ENCODE results near the gene AKAP13. TPM values are rescaled to one million over a fixed set of nuclear protein-coding genes. Genes with fewer than 3 reads are reported as not detected.

AKAP13 gene
- polyA plus RNA-seq, 3 donors: 47.9 to 99.7 (median 92.6) TPM

GRCh38 chr15:85402195-85402881 lies 21.9 kb downstream of the AKAP13 start:
- no peak for TF ChIP-seq CTCF (IDR thresholded peaks at IDR 0.05)
- Histone ChIP-seq H2AFZ (ENCODE audit: insufficient read depth, low read depth, low read length, poor library complexity, severe bottlenecking) (peak overlapping the region; percentile 2), H3K9me3 (replicated peaks in 1 of 2; ENCODE audit: control insufficient read depth in 1 of 2, insufficient read depth in 1 of 2, low read length in 2 of 2) (no peaks in the 10 kb centered on the region), H3K4me1 (ENCODE audit: control insufficient read depth in 1 of 2, insufficient read depth in 2 of 2, low read length in 2 of 2) (peaks cover 24 to 32% of the 10 kb centered on the region in 2 donors), H3K27ac (ENCODE audit: low read depth in 1 of 2, low read length in 2 of 2) (peak overlapping the region in 1 of 2 donors; percentile 68), H3K4me2 (replicated peaks; ENCODE audit: extremely low read depth, low read length, poor library complexity, severe bottlenecking) (peak overlapping the region; percentile 8), H3K27me3 (ENCODE audit: control insufficient read depth in 2 of 2, insufficient read depth in 2 of 2, low read length in 2 of 2) (no peaks in the 10 kb centered on the region), H3K79me2 (ENCODE audit: insufficient read depth, low read length) (peaks cover 81% of the 10 kb centered on the region), H3K36me3 (replicated peaks in 1 of 2; ENCODE audit: control insufficient read depth in 1 of 2, insufficient read depth in 2 of 2, low read length in 2 of 2) (no peaks in the 10 kb centered on the region), H4K20me1 (ENCODE audit: insufficient read depth, low read length) (peaks cover 11% of the 10 kb centered on the region), H3K9ac (ENCODE audit: insufficient read depth, low read length, poor library complexity, severe bottlenecking) (peak overlapping the region; percentile 15), H3K4me3 (replicated peaks in 1 of 3; ENCODE audit: low read depth in 2 of 3, low read length in 3 of 3) (peak overlapping the region in 1 of 3 experiments; percentile 1)
- DNase-seq: peak in 1 of 3 donors; percentile 42
- peaks cover 0 to 3% (median 0%) of the 10 kb centered on the region in 7 donors for H3K9me3 Mint-ChIP-seq
- H3K4me1 Mint-ChIP-seq: peaks cover 41% of the 10 kb centered on the region
- intact Hi-C loops (cut with micrococcal nuclease): no loop called here
- H3K4me3 Mint-ChIP-seq: peak overlapping the region in 1 of 2 donors; percentile 27
- H3K27me3 Mint-ChIP-seq (ENCODE audit: low read depth in 3 of 3): no peaks in the 10 kb centered on the region
- no peaks in the 10 kb centered on the region for H3K36me3 Mint-ChIP-seq
- H3K27ac Mint-ChIP-seq: peak overlapping the region in 2 of 7 donors; percentile 0 to 57
- no CpG with 5 or more reads among the region's 5 CpGs for WGBS (ENCODE audit: insufficient coverage)

DNA sequence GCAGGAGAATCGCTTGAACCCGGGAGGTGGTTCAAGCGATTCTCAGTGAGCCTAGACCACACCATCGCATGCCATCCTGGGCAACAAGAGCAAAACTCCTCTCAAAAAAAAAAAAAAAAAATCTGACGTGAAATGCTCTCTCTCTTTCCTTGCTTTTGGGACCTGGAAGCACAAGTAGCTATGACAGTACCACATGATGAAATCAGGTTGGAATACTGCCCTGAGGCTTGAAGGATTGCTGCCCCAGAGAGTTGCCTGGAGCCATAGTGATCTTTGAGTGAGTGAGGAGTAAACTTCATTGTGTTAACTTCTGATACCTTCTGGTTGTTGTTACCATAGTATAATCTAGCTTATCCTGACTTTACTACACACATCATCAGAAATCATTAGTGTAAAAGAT lies 23.3 kb downstream of the AKAP13 start:
- H3K4me2 ChIP-seq (replicated peaks; ENCODE audit: extremely low read depth, low read length, poor library complexity, severe bottlenecking): no peak overlapping the region
- H3K36me3 Mint-ChIP-seq: no peaks in the 10 kb centered on the region
- peak overlapping the region in 5 of 7 donors; percentile 9 to 61 (median 42) for H3K27ac Mint-ChIP-seq
- no peak for DNase-seq
- intact Hi-C loops (cut with micrococcal nuclease): no loop called here
- no peaks in the 10 kb centered on the region for H3K36me3 ChIP-seq (replicated peaks in 1 of 2; ENCODE audit: control insufficient read depth in 1 of 2, insufficient read depth in 2 of 2, low read length in 2 of 2)
- H3K79me2 ChIP-seq (ENCODE audit: insufficient read depth, low read length): peaks cover 75% of the 10 kb centered on the region
- H3K27ac ChIP-seq (ENCODE audit: low read depth in 1 of 2, low read length in 2 of 2): peak overlapping the region in 1 of 2 donors; percentile 37
- H3K9me3 Mint-ChIP-seq: peaks cover 0 to 3% (median 0%) of the 10 kb centered on the region in 7 donors
- H3K27me3 ChIP-seq (ENCODE audit: control insufficient read depth in 2 of 2, insufficient read depth in 2 of 2, low read length in 2 of 2): no peaks in the 10 kb centered on the region
- H3K4me1 Mint-ChIP-seq: peaks cover 54% of the 10 kb centered on the region
- no peak overlapping the region for H3K4me3 Mint-ChIP-seq
- no peaks in the 10 kb centered on the region for H3K27me3 Mint-ChIP-seq (ENCODE audit: low read depth in 3 of 3)
- H3K9ac ChIP-seq (ENCODE audit: insufficient read depth, low read length, poor library complexity, severe bottlenecking): no peak overlapping the region
- no peak overlapping the region for H3K4me3 ChIP-seq (replicated peaks in 1 of 3; ENCODE audit: low read depth in 2 of 3, low read length in 3 of 3)
- no peak for TF ChIP-seq CTCF (IDR thresholded peaks at IDR 0.05)
- no peaks in the 10 kb centered on the region for H3K9me3 ChIP-seq (replicated peaks in 1 of 2; ENCODE audit: control insufficient read depth in 1 of 2, insufficient read depth in 1 of 2, low read length in 2 of 2)
- no peak overlapping the region for H2AFZ ChIP-seq (ENCODE audit: insufficient read depth, low read depth, low read length, poor library complexity, severe bottlenecking)
- no CpG with 5 or more reads among the region's 5 CpGs for WGBS (ENCODE audit: insufficient coverage)
- peaks cover 34 to 46% of the 10 kb centered on the region in 2 donors for H3K4me1 ChIP-seq (ENCODE audit: control insufficient read depth in 1 of 2, insufficient read depth in 2 of 2, low read length in 2 of 2)
- H4K20me1 ChIP-seq (ENCODE audit: insufficient read depth, low read length): peaks cover 4% of the 10 kb centered on the region
